HepG2 (cell line): Measurements from ENCODE around the gene CYTH1. TPM values are rescaled to one million over a fixed set of nuclear protein-coding genes. Genes with fewer than 3 reads are reported as not detected.

Source experiments
- ATM ChIP-seq: fragments of 450-650 bp; IDR thresholded peaks from 2 replicates; pipeline ENCODE4 v1.7.1; 2017; ENCODE audit warnings: mild to moderate bottlenecking, borderline replicate concordance
- ATRX ChIP-seq: sonication (generic); formaldehyde crosslinking; IDR thresholded peaks from 2 replicates; pipeline ENCODE4 v1.4.0; 2020; ENCODE audit warnings: missing genetic modification reagents, borderline replicate concordance
- ELF1 ChIP-seq: sonication (generic); formaldehyde crosslinking; IDR thresholded peaks from 2 replicates; pipeline ENCODE4 v1.4.0; 2020; ENCODE audit warnings: missing genetic modification reagents
- NFE2L1 ChIP-seq: sonication (generic); formaldehyde crosslinking; IDR thresholded peaks from 2 replicates; pipeline ENCODE4 v1.4.0; 2020; ENCODE audit warnings: missing genetic modification reagents, mild to moderate bottlenecking, borderline replicate concordance
- TFE3 ChIP-seq: IDR thresholded peaks from 2 replicates; pipeline ENCODE4 v1.6.1; 2016
- THAP11 ChIP-seq: IDR thresholded peaks from 2 replicates; pipeline ENCODE4 v1.6.1; 2016; ENCODE audit warnings: missing biosample characterization, missing genetic modification reagents
- ZBTB10 ChIP-seq: sonication (generic); formaldehyde crosslinking; IDR thresholded peaks from 2 replicates; pipeline ENCODE4 v1.4.0; 2020; ENCODE audit warnings: missing genetic modification reagents, borderline replicate concordance
- ZBTB40 ChIP-seq, 2 experiments: fragments of 450-650 bp in 1 of 2; sonication (generic) in 1 of 2; formaldehyde crosslinking in 1 of 2; IDR thresholded peaks; 2 replicates each; pipeline versions ENCODE4 v1.6.1 to v1.8.0; 2016 to 2022; ENCODE audit warnings: antibody characterized with exemption in 1 of 2, mild to moderate bottlenecking in 1 of 2, missing genetic modification reagents in 1 of 2
- ZNF24 ChIP-seq: fragments of 450-650 bp; IDR thresholded peaks from 2 replicates; pipeline ENCODE4 v1.6.1; 2017; ENCODE audit warnings: antibody characterized with exemption, mild to moderate bottlenecking
- ZNF773 ChIP-seq: sonication (generic); formaldehyde crosslinking; IDR thresholded peaks from 2 replicates; pipeline ENCODE4 v1.4.0; 2020; ENCODE audit warnings: missing genetic modification reagents, borderline replicate concordance
- polyA plus RNA-seq, 8 experiments: library from polyadenylated mRNA; depleted of rRNA in 3 of 8; stranded (reverse) in 7 of 8; unstranded in 1 of 8; fragments of >200 nt; fragmentation: Illumina TruSeq in 4 of 8; extraction: Trizol in 4 of 8; gene quantifications; 2 replicates each; pipeline versions ENCODE4 v1.2.1 to v1.2.3, GENCODE V29; 2011 to 2016; ENCODE audit warnings: low read depth in 4 of 8, missing spikeins in 1 of 8, mixed read lengths in 1 of 8; ENCODE audit not compliant: insufficient read depth in 1 of 8
- total RNA-seq, 5 experiments: library from RNA; depleted of rRNA; stranded (reverse); fragments of >200 nt; fragmentation: Illumina TruSeq; extraction: Trizol; gene quantifications; 2 replicates each; pipeline ENCODE4 v1.2.3, GENCODE V29; 2016; ENCODE audit warnings: low read depth in 1 of 5
- TF ChIP-seq, protein P1 (sequence below): sonication (generic); formaldehyde crosslinking; IDR thresholded peaks from 2 replicates; pipeline ENCODE4 v1.8.0; 2022; ENCODE audit warnings: mild to moderate bottlenecking, missing genetic modification reagents, moderate library complexity
- TF ChIP-seq, protein P2 (sequence below): sonication (generic); formaldehyde crosslinking; IDR thresholded peaks from 2 replicates; pipeline ENCODE4 v1.8.1; 2023; ENCODE audit warnings: mild to moderate bottlenecking, missing genetic modification reagents

Gene CYTH1
- total and polyA plus RNA-seq, 2 of the 13 experiments (the other 11 are each of a cell fraction or from before 2014, with no cell fraction given) = 20.1 to 48.9 TPM

GRCh38 chr17:78650093-78650715 lies 131.9 kb downstream of the CYTH1 start (continued):
- TF ChIP-seq TFE3 (CRISPR knock-in tag) (peak; percentile 99), NFE2L1 (CRISPR knock-in tag) (no peak), ELF1 (CRISPR knock-in tag) (peak; percentile 60), ZNF773 (no peak), THAP11 (peak; percentile 76), ZBTB40 (IDR thresholded peaks at IDR 0.05) (no peak), ZBTB40 (CRISPR knock-in tag; IDR thresholded peaks at IDR 0.05) (peak; percentile 73), ZNF24 (peak; percentile 84; the same call in 1 of the 2 replicates), ATM (no peak), ATRX (CRISPR knock-in tag) (no peak), ZBTB10 (peak; percentile 97; the same call in 1 of the 2 replicates)
- TF ChIP-seq, protein P1, sequence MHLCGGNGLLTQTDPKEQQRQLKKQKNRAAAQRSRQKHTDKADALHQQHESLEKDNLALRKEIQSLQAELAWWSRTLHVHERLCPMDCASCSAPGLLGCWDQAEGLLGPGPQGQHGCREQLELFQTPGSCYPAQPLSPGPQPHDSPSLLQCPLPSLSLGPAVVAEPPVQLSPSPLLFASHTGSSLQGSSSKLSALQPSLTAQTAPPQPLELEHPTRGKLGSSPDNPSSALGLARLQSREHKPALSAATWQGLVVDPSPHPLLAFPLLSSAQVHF (CRISPR knock-in tag) = 0 out of 2 replicates have a peak, but pooled peaks have one; percentile 80
- TF ChIP-seq, protein P2, sequence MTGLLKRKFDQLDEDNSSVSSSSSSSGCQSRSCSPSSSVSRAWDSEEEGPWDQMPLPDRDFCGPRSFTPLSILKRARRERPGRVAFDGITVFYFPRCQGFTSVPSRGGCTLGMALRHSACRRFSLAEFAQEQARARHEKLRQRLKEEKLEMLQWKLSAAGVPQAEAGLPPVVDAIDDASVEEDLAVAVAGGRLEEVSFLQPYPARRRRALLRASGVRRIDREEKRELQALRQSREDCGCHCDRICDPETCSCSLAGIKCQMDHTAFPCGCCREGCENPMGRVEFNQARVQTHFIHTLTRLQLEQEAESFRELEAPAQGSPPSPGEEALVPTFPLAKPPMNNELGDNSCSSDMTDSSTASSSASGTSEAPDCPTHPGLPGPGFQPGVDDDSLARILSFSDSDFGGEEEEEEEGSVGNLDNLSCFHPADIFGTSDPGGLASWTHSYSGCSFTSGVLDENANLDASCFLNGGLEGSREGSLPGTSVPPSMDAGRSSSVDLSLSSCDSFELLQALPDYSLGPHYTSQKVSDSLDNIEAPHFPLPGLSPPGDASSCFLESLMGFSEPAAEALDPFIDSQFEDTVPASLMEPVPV (CRISPR knock-in tag) = peak; percentile 59; the same call in 1 of the 2 replicates
